HG02588 (cell line): ENCODE data around the gene HPCAL4.

Experiments used
- ATAC-seq: cut with Tn5 transposase; IDR thresholded peaks from one replicate; pipeline ENCODE4 v1.9.1; 2021; ENCODE audit warnings: mild to moderate bottlenecking, moderate library complexity; ENCODE audit not compliant: unreplicated experiment

Gene HPCAL4

DNA sequence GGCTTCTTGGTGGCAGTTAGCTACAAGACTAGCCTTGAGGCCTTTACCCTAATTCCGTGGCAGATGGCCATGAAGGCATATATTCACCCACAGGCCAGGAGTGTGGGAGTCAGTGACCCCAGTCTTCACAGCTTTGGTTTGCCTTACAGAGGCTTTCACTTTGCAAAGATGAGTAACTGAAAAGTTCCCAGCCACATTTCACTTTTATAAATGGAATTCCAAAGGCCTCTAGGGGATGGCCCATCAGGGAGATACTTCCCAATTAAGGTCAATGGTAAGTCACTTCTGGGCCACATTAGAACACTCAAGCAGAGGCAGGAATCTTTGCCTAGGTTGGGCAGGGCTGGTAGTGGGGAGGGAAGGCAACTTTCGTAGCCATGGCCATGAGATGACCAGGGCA lies 38.7 kb downstream of the HPCAL4 start:
- no peak for ATAC-seq

DNA sequence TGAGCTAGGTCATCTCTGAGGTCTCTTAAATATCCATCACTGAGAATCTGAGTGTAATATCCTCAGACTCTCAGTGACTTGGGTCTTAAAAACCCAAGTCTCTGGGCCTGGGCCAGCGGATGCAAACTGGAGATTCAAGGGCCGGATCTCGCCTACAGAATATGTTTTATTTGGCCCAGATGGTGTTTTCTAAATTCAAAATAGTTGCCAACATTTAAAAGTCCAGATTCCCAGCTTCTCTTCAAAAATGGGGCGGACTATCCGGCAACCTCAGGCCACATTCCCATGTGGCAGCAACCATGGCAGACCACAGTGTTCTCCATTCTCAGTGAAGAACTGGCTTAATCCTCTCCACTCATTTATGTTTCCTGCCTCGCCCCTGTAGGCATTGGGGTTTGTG lies 39.1 kb downstream of the HPCAL4 start:
- ATAC-seq = no peak

DNA sequence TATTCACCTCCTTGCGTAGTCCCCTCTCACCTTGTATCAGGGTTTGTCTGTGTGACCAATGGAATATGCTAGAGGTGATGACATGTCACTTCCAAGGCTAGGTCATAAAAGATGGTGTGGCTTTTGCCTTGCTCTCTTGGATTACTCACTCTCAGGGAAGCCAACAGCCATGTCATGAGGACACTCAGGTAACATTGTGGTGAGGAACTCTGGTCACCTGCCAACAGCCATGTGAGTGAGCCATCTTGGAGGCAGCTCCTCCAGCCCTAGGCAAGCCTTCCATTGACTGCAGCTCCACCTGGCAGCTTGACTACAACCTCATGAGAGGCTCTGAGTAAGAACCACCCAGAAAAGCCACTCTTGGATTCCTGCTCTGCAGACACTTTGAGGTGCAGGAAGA lies 40.8 kb downstream of the HPCAL4 start:
- no peak for ATAC-seq

DNA sequence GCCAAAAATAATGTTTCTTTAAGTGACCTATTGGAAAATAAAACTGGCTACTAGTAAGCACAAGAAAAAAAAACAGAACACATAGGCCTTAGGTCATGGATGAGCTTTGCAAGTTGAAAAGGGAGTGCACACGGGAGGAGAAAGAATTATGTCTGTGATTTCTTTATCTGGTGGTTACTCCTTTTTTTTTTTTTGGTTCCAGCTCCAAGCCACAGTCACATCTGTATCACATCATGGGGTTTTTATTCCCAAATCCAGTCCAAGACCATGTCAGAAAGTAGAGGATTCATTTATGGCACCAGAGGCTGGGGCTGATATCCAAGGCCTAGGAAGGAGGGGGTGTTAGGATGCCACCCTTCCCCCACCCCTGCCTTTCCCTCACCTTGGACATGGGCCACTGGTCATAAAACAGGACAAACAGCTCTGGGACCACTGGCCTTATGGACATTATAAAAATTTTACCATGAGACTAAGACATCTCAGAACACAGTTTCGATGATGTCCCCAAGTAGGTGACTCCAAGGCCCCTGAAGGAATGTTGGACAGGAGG lies 41.5 kb downstream of the HPCAL4 start:
- ATAC-seq = no peak

DNA sequence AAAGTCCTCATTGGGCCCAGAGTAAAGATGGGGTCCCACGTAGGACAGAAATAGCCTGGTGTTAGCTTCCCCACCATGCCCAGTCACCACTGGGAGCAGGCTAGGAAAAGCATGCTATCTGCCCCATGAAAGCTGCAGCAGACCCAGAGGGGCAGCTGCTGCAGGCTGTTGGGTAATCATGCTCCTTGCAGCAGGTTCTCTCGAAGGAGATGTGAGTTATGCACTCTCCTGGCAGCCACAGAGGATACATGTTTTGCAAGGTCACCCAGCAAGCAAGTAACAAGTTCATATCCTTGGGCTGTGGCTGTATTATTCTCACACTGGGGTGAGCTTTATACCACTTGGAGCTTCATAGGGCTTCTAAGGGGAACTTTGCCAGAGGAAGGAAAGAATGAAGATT lies 42.7 kb downstream of the HPCAL4 start:
- no peak for ATAC-seq

DNA sequence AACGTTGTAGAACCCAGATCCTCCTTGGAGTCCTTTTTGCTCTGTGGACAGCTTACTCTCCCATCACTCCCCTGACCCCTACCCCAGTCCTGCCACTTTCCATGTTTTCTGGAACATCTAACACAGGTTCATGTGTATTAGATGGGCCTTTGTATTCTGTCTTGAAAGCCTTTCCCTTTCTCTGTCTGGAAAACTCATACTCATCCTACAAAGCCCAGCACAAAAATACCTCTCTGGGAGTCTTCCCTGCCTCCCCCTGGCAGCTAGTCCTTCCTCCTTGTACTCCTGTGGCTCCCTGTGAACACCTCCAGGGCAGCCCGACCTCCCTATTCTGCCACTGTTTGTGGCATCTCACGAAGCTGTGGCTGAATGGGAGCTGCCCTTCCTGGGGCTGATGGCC lies 44.0 kb downstream of the HPCAL4 start:
- ATAC-seq = no peak

DNA sequence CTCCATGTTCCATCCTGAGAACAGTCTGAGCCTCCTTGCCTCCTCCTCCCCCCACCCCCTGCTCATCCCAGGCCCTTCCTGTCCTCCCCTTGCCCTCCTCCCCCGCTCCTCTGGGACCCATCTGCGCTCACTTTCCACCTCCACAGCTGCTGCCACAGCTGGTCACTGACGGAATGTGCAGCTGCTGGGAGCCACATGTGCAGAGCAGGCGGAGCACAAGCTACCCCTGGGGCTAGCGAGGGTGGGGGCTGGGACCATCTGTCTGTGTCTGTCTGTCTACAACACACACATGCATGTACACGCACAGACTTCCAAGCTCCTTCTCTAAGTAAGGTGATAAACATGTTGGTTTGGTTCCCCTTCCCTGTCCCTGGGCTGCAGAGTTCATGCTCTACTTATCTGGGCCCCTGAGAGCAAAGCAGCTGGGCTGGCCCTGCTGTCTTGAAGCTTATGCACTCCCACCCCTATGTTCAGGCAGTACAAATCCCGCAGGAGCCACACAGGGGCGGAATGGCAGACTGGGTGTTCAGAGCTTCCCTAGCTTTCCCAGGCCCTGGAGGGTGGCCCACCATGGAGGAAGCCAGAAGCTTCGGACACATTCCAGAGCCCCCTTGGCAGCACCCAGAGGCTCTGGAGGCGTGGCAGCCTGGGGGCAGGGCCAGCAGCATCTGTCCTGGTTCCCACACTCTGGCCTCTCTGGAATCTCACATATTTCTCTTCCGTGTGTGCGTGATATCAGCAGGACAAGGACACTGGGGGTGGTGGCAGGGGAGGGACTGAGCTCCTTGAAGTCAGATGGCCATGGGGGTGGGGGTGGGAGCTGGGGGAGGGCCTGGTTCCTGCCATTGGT lies 44.8 kb downstream of the HPCAL4 start:
- ATAC-seq = no peak

DNA sequence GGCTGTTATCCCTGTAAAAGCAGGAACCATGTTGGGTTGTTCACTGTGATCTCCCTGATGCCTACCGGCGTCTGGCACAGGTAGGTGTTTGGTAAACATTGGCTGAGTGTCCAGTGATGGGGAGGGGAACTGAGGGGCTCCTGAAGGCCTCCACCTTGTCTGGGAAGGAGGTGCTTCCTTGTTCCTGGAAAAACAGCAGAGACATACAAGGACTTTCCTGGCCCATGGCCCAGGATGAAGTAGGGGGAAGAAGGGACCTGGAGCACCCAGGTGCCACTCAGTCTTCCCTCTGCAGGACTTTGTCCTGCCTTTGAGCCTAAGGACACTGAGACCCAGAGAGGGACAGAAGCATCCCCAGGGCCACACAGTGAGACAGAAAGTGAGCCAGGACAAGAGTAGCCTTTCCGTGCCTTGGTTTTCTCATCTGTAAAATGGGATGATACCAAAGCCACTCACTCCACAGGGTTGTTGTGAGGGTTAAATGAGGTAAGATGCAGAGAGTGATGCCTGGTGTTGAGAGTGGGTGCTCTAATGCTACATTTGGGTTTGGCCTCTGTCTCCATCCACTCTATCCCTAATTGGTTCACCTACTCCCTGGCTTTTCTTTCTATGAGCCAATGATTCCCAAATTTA lies 45.7 kb downstream of the HPCAL4 start:
- no peak for ATAC-seq

DNA sequence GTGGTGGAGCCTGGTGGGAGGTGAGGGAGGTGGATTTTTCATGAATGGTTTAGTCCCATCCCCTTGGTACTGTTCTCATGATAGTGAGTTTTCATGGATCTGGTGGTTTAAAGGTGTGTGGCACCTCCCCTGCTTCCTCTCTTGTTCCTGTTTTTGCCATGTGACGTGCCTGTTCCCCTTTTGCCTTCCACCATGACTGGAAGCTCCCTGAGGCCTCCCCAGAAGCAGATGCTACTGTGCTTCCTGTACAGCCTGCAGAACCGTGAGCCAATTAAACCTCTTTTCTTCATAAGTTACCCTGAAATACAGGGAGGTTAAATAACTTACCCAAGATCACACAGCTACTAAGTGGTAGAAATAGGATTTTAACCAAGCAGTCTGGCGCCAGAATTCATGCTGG lies 47.5 kb downstream of the HPCAL4 start:
- ATAC-seq = no peak

DNA sequence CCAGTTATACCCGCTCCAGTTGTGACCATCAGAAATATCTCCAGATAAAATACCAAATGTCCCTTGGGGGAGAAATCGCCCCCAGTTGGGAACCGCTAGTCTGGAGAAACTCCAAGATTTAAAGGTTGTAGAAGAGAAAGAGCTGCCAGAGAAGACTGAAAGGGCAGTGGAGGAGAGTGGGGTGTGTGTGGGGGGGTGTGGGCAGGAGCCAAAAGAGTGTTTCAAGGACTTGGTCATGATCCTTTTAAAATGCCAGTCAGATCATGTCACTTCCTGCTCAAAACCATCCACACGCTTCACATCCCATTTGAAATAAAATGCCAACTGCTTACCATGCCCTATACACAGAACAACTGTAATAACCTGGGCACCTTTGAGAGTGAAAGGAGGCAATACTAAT lies 48.4 kb downstream of the HPCAL4 start:
- no peak for ATAC-seq

DNA sequence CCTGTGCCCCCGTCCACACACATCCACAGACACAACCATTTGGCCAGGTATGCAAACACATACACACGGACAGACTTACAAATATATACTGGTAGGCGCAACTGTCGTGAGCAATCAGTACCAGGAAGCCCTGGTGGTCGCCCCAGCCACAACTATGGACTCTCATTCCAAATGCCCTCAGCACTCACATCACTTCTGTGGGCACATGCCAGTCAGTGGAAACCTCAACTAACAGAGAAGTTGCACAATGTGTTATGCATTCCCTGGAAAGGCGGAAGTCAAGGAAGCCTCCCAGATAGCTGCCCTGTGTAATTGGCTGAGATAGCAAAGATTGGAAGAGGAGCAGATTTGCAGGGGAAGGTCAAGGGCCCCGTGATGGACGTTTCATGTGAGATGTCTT lies 50.4 kb downstream of the HPCAL4 start:
- no peak for ATAC-seq

DNA sequence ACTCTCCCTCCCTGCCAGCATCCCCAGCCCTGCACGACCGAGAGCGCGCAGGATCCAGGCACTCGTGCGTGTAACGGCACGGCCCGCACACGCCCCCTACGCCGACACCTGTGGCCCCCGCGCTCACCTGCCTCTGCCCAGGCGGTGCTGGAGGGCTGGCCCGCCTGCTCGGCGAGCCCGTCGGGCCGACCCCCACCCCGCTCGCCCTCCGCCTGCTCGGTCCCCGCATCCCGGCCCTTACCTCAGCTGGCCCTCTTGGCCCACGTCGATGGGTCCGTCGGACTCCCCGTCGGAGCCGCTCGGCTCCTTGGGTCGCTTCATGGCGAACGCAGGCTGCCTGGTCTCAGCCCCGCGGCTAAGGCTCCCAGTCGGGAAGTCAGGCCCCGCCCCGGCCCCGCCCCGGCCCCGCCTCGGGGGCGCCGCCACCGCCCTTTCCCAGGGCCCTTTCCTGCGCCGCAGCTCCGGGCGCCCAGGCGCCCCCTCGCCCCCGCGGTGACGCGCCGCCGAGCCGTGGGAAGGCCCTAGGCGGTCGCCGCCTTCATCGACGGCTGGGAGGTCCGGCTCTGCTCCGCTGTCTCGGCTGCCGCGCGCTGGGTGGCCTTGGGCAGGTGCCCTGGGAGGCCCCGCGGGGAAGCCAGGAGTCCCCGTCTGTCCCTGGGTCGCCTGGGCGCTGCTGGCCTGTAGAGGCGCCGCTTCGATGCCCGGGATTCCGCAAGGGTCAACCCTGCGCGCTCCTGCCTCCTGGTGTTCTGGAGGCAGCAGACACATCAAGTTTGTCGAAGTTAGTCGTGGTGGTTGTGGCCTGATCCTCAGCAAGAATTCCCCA lies 51.7 kb downstream of the HPCAL4 start, which contains the start of gene HEYL:
TSS of gene HEYL (minus strand) at position 339 of the 826 bp plus-strand sequence. CDS start at position 321, 18 bp downstream.
- peak; percentile 55 for ATAC-seq

DNA sequence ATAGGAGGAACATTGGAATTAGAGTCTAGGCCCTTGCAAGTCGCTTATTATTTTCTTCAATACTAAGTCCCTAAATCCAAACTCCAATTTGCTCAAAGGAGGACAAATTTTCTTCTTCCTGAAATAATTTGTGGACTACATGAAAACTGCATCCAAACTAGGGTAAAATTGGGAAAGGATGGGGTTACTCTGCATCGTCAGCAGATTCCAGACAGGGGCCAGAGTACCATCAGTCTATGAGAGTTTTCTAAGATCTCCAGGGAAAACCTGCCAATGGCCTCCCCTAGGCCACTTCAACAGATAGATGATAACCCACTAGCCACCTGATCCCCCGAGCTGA lies 52.3 kb downstream of the HPCAL4 start:
- ATAC-seq = no peak

DNA sequence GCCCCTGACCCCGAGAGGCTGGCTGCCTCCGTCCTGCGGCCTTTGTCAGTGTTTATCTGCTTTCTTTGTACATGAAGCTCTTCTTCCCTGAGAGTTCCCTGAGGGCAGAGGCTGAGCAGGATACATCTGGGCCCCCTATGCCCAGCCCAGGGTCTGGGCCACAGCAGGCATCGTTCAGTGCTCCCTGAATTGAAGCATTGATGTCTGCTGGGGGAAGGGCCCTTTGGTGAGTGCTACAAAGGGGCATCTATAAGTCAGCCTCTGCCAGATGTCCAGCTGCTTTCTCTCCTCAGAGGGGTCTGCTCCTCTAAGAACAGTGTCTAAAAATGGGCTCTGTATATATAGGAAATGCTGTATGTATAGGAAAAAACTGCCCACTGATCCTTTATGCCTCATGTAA lies 53.9 kb downstream of the HPCAL4 start:
- ATAC-seq = no peak

DNA sequence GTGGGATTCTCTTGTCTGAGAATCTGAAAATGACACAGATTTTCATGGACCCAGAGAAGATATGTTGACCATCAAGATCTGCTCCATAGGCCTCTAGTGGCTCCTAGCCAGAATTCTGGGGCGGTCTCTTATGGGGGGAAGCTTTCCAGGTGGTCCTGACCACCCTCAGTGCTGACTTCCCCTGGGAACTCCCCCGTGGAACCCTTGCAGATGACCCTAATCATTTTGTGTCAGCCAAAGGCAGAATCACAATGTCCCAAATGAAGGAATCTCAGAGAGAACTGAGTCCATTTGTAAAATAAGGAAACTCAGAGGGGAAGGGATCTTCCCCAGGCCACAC lies 55.4 kb downstream of the HPCAL4 start:
- no peak for ATAC-seq

DNA sequence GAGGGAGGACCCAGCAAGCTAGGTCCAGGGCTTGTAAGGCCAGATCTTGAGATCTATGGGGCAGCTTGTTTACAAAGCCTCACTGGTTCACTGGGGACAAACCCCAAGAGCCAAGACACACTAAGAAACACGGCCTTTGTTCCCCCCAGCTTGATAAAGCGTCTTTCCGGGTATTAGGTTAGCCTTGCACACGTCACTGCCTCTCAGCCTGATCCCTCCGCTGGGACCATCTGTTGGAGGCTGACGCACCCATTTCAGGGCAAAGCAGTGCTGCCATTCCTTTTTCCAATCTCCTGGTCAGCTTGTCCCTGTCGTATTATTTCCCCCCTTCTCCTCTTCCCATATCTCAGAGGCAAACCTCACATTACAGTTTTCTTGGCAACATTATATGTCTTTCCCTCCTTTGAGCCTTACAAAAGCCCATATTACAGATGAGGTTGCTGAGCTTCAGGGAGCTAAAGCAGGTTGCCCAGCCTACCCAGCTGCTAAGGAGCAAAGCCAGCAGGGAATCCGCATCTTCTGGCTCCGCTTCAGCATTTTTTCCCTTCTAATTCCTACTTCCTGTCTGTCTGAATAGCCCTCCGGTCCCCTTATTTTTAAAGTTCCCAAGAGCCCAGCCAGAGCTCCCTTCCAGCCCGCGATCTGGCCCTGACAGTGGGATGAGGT lies 55.9 kb downstream of the HPCAL4 start:
- no peak for ATAC-seq

DNA sequence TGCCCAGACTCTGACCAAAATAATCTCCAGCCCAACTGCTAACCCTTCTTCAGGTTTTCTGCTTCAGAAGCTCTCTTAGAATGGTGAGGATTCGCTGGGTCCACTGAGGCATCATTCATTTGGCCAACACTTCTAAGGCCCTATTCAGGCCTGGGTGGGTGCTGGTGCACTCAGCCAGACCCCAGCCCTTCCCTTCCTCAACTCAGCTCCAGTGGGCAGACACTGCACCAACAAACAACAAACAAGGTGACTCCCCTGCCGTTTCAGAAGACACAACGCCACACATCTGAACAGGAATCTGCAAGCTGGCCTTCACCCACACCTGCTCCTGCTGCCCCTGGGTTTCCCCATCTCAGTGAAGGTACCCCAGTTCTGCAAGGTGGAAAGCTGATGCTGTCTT lies 57.8 kb downstream of the HPCAL4 start:
- no peak for ATAC-seq

DNA sequence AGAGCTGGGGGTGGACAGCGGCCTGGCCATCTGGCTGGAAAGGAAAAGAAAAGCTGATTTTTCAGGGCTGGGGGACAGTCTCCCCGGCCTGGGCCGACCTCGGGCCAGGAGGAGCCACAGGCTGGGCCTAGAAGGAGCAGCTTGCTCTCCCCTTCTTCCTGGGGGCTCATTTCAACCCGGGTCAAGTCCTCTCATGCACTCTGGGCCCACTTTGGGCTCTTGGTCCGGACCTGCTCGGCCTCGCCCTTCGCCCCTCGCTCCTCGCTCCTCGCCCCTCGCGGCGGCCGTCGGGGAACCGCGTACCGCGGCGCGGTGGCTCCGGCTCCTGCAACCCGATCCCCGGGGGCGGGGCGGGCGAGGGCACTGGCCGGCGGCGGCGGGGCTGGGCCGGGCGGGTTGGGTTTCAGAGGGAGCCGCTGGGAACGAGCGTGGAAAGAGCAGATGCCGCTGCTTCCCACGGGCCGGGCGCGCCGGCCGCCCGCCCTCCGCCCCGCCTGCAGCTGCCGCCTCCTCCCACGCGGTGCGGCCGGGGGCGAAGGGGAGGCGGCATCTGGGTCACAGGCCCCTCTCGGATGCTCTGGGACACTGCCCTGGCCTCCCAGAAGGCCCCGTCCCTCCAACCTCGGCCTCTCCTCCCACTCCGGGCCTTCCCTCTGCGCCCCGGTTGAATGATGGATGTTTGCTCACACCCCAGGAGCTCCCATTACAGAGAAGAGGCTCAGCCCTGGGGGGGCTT lies 58.4 kb downstream of the HPCAL4 start:
- no peak for ATAC-seq

DNA sequence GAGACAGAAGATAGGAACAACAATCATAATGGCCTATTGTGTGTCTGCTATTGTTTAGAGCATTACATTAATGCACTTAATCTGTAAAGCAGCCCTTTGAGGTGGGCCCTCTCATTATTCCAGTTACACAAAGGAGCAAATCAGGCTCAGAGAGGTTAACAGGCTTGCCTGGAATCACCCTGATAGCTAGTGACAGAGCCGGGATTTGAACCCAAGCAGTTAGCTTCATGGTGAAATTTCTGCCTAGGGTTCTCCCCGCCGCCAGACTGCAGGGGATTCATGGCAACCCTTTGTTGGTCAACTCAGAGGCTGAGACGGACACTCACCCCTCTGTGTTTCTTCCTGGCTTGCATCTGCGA lies 58.9 kb downstream of the HPCAL4 start:
- ATAC-seq = no peak
